Ectodermal cell (in vitro differentiated cells): ENCODE results near the gene HDAC7.

Source experiments
- H3K27ac ChIP-seq: 2 replicates; pipeline ENCODE4 v1.7.0; 2013; ENCODE audit warnings: mild to moderate bottlenecking, low read depth, low read length; ENCODE audit not compliant: insufficient read depth, poor library complexity, severe bottlenecking
- H3K27me3 ChIP-seq: 2 replicates; pipeline ENCODE4 v1.7.0; 2013; ENCODE audit warnings: mild to moderate bottlenecking, low read length; ENCODE audit not compliant: insufficient read depth, control insufficient read depth, poor library complexity, severe bottlenecking
- H3K36me3 ChIP-seq: one replicate; pipeline ENCODE4 v1.7.0; 2013; ENCODE audit warnings: low read length; ENCODE audit not compliant: control insufficient read depth, insufficient read depth
- H3K4me1 ChIP-seq: one replicate; pipeline ENCODE4 v1.7.0; 2013; ENCODE audit warnings: low read length; ENCODE audit not compliant: control insufficient read depth, insufficient read depth
- H3K4me3 ChIP-seq: 2 replicates; pipeline ENCODE4 v1.7.0; 2013; ENCODE audit warnings: low read depth, low read length, control low read depth; ENCODE audit not compliant: insufficient read depth
- H3K9me3 ChIP-seq: 2 replicates; pipeline ENCODE4 v1.7.0; 2013; ENCODE audit warnings: mild to moderate bottlenecking, low read length, moderate library complexity; ENCODE audit not compliant: control insufficient read depth
- WGBS, 2 experiments: methylation state at CpG; one replicate each; pipeline ENCODE4 v1.1.7; 2013; ENCODE audit warnings: missing lambda C conversion rate in 2 of 2; 5-methylcytosine and 5-hydroxymethylcytosine counted together

The HDAC7 gene

GRCh38 chr12:47795121-47795813, 24.4 kb downstream of the HDAC7 start:
- H3K36me3 ChIP-seq, result no peaks in the 10 kb centered on the region
- H3K9me3 ChIP-seq, result no peaks in the 10 kb centered on the region
- peaks cover 4% of the 10 kb centered on the region for H3K4me1 ChIP-seq
- WGBS, 2 experiments, result 94 to 95% methylated on average over 21 of the region's 21 CpGs
- H3K4me3 ChIP-seq, result no peak overlapping the region
- no peak overlapping the region for H3K27ac ChIP-seq
- no peaks in the 10 kb centered on the region for H3K27me3 ChIP-seq

- Histone ChIP-seq H3K27ac (no peak overlapping the region), H3K4me3 (no peak overlapping the region), H3K27me3 (no peaks in the 10 kb centered on the region), H3K4me1 (peaks cover 4% of the 10 kb centered on the region), H3K36me3 (no peaks in the 10 kb centered on the region), H3K9me3 (no peaks in the 10 kb centered on the region)
- WGBS, 2 experiments, result 95 to 97% methylated on average over 9 of the region's 9 CpGs
These were observed 25.0 kb downstream of the HDAC7 start for GRCh38 chr12:47794679-47795078.

- no peaks in the 10 kb centered on the region for H3K4me1 ChIP-seq
- H3K9me3 ChIP-seq, result no peaks in the 10 kb centered on the region
- H3K36me3 ChIP-seq, result peaks cover 2% of the 10 kb centered on the region
- H3K27ac ChIP-seq, result no peak overlapping the region
- 94% methylated on average over 15 of the region's 15 CpGs for WGBS, 2 experiments
- no peaks in the 10 kb centered on the region for H3K27me3 ChIP-seq
- H3K4me3 ChIP-seq, result no peak overlapping the region
These were observed 26.6 kb downstream of the HDAC7 start for GRCh38 chr12:47793015-47793681.

- no peaks in the 10 kb centered on the region for H3K27me3 ChIP-seq
- WGBS, 2 experiments, result 94 to 96% methylated on average over 16 of the region's 16 CpGs
These were observed 27.8 kb downstream of the HDAC7 start for GRCh38 chr12:47791874-47792273.

GRCh38 chr12:47791351-47791746, 28.4 kb downstream of the HDAC7 start:
- Histone ChIP-seq H3K4me3 (no peak overlapping the region), H3K9me3 (no peaks in the 10 kb centered on the region), H3K27ac (no peak overlapping the region), H3K36me3 (peaks cover 9% of the 10 kb centered on the region), H3K4me1 (no peaks in the 10 kb centered on the region), H3K27me3 (no peaks in the 10 kb centered on the region)
- 92 to 94% methylated on average over 14 of the region's 14 CpGs for WGBS, 2 experiments

More at GRCh38 chr12:47791874-47792273, 27.8 kb downstream of the HDAC7 start:
- H3K9me3 ChIP-seq, result no peaks in the 10 kb centered on the region
- H3K36me3 ChIP-seq, result peaks cover 7% of the 10 kb centered on the region
- H3K4me1 ChIP-seq, result no peaks in the 10 kb centered on the region
- no peak overlapping the region for H3K27ac ChIP-seq
- H3K4me3 ChIP-seq, result no peak overlapping the region

GRCh38 chr12:47790676-47791350, 28.9 kb downstream of the HDAC7 start:
- peaks cover 14% of the 10 kb centered on the region for H3K36me3 ChIP-seq
- 94 to 96% methylated on average over 20 of the region's 20 CpGs for WGBS, 2 experiments

GRCh38 chr12:47789712-47790489, 29.8 kb downstream of the HDAC7 start:
- WGBS, 2 experiments, result 93 to 94% methylated on average over 22 of the region's 22 CpGs
- Histone ChIP-seq H3K4me3 (no peak overlapping the region), H3K4me1 (no peaks in the 10 kb centered on the region), H3K27me3 (no peaks in the 10 kb centered on the region), H3K36me3 (peaks cover 22% of the 10 kb centered on the region), H3K27ac (no peak overlapping the region), H3K9me3 (no peaks in the 10 kb centered on the region)

More at GRCh38 chr12:47790676-47791350, 28.9 kb downstream of the HDAC7 start:
- H3K27ac ChIP-seq, result no peak overlapping the region
- H3K4me1 ChIP-seq, result no peaks in the 10 kb centered on the region
- no peak overlapping the region for H3K4me3 ChIP-seq
- no peaks in the 10 kb centered on the region for H3K9me3 ChIP-seq
- H3K27me3 ChIP-seq, result no peaks in the 10 kb centered on the region

GRCh38 chr12:47789141-47789540, 30.6 kb downstream of the HDAC7 start:
- peaks cover 29% of the 10 kb centered on the region for H3K36me3 ChIP-seq
- H3K4me3 ChIP-seq, result no peak overlapping the region
- H3K27me3 ChIP-seq, result no peaks in the 10 kb centered on the region
- no peaks in the 10 kb centered on the region for H3K9me3 ChIP-seq
- WGBS, 2 experiments, result 96 to 98% methylated on average over 5 of the region's 5 CpGs
- H3K4me1 ChIP-seq, result no peaks in the 10 kb centered on the region
- no peak overlapping the region for H3K27ac ChIP-seq

- Histone ChIP-seq H3K4me3 (no peak overlapping the region), H3K27ac (no peak overlapping the region), H3K9me3 (no peaks in the 10 kb centered on the region), H3K4me1 (no peaks in the 10 kb centered on the region), H3K27me3 (no peaks in the 10 kb centered on the region), H3K36me3 (peaks cover 41% of the 10 kb centered on the region)
- WGBS, 2 experiments, result 86 to 89% methylated on average over 14 of the region's 14 CpGs
These were observed 31.9 kb downstream of the HDAC7 start for GRCh38 chr12:47787596-47788319.
